Renal pelvis (tissue), 4 donors: ENCODE data around the gene NAPB. TPM values are rescaled to one million over a fixed set of nuclear protein-coding genes. Genes with fewer than 3 reads are reported as not detected.
A peak's percentile ranks its signal among the peaks of the same experiment; 100 is the strongest.
"Not testable (repeated sequence)": the region's sequence is repeated elsewhere in the genome, so short reads cannot be mapped to it uniquely, and the experiment has no call there.

Source experiments
- DNase-seq: peaks from one replicate; pipeline ENCODE4 v3.0.0-alpha.2; 2013
- polyA plus RNA-seq, 3 donors: library from polyadenylated mRNA; unstranded; fragments of 120-200 nt; gene quantifications; one replicate each; pipeline ENCODE4 v1.2.1, GENCODE V29; 2013; ENCODE audit not compliant: insufficient read length in 3 of 3

NAPB gene
- polyA plus RNA-seq, 3 donors, result 14.3 to 23.5 (median 21.0) TPM

- peak; percentile 87 for DNase-seq
Observed at GRCh38 chr20:23349338-23350195, 71.7 kb downstream of the NAPB start.

- not testable (repeated sequence) for DNase-seq
Observed at GRCh38 chr20:23348510-23348909, 72.8 kb downstream of the NAPB start.

- DNase-seq, result no peak
Observed at GRCh38 chr20:23347791-23348190, 73.5 kb downstream of the NAPB start.

GRCh38 chr20:23346002-23346401, 75.3 kb downstream of the NAPB start:
- no peak for DNase-seq

GRCh38 chr20:23344336-23344735, 77.0 kb downstream of the NAPB start:
- DNase-seq, result no peak

GRCh38 chr20:23343590-23343989, 77.7 kb downstream of the NAPB start:
- DNase-seq, result no peak

- no peak for DNase-seq
Observed at GRCh38 chr20:23341073-23341472, 80.2 kb downstream of the NAPB start.

- peak; percentile 54 for DNase-seq
Observed at GRCh38 chr20:23340524-23340923, 80.8 kb downstream of the NAPB start.

GRCh38 chr20:23339986-23340385, 81.3 kb downstream of the NAPB start:
- DNase-seq, result no peak

- no peak for DNase-seq
Observed at GRCh38 chr20:23337312-23337711, 84.0 kb downstream of the NAPB start.

- no peak for DNase-seq
Observed at GRCh38 chr20:23336476-23336875, 84.8 kb downstream of the NAPB start.

GRCh38 chr20:23335521-23335920, 85.8 kb downstream of the NAPB start:
- no peak for DNase-seq

GRCh38 chr20:23334111-23334510, 87.2 kb downstream of the NAPB start:
- no peak for DNase-seq

GRCh38 chr20:23332467-23332866, 88.8 kb downstream of the NAPB start:
- DNase-seq, result no peak

GRCh38 chr20:23331450-23332350, 89.6 kb downstream of the NAPB start:
- DNase-seq, result no peak

GRCh38 chr20:23327617-23328333, 93.5 kb downstream of the NAPB start:
- DNase-seq, result no peak

- DNase-seq, result no peak
Observed at GRCh38 chr20:23326774-23327173, 94.5 kb downstream of the NAPB start.

- DNase-seq, result no peak
Observed at GRCh38 chr20:23325107-23325506, 96.2 kb downstream of the NAPB start.
